ENCODE measurements around the gene GLYATL3. TPM values are rescaled to one million over a fixed set of nuclear protein-coding genes. Genes with fewer than 3 reads are reported as not detected.

The GLYATL3 gene
- total RNA-seq, 1 experiment from 2014 or later = not detected

Other genes with a start within 250 kb of the GLYATL3 start
- gene MMUT, start 36.7 kb upstream of the GLYATL3 start, total RNA-seq (2014; rRNA removed) = 10.0 and 13.9 TPM in 2 replicates
- 23.5 and 30.0 TPM in 2 replicates for gene CENPQ, start 36.6 kb upstream of the GLYATL3 start, total RNA-seq (2014; rRNA removed)
- 4.5 and 6.5 TPM in 2 replicates for gene C6orf141, start 50.7 kb downstream of the GLYATL3 start, total RNA-seq (2014; rRNA removed)
- not detected in 2 replicates for gene RHAG, start 136.9 kb downstream of the GLYATL3 start, total RNA-seq (2014; rRNA removed)
- not detected in 2 replicates for gene CRISP2, start 213.6 kb downstream of the GLYATL3 start, total RNA-seq (2014; rRNA removed)
- gene CRISP3, start 244.5 kb downstream of the GLYATL3 start, total RNA-seq (2014; rRNA removed) = not detected in 2 replicates

All from LHCN-M2 (cell line).